Islet precursor cell (in vitro differentiated cells): Measurements from ENCODE around the gene VPS13D.
"Not testable (repeated sequence)": the region's sequence is repeated elsewhere in the genome, so short reads cannot be mapped to it uniquely, and the experiment has no call there.

Source experiments
- DNase-seq: peaks from one replicate; pipeline ENCODE4 v3.0.0-alpha.2; 2018

VPS13D gene

DNA sequence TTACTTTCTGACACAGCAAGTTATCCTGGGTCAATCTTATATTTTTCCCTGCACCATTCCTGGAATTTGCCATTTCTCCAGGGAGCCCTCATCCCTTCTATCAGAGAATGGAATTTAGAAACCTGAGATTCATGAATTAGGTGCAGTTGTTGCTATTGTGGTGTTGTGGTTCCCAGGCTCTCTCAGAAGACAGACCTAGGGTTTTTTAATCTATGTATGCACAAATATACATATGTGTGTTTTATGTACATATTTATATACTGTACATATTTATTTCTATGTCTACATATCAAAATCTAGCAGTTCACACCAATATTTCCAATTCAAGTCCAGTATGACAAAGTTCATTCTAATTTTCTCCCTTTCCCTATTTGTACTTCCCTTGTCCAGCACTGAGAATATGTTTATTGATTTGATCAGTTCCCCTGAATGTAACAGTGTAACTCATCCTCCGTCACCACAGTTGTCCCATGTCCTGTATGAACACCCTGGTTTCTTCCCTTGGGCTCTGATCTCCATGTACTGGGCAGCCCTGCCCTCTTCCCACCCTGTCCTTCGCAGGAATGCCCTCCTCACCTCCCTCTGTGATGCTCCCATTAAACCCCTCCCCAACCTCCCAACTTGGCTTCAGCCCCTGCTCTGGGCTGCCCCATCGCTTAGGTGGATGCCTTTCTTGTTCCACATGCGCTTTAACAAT is 145.5 kb downstream of the VPS13D start:
- DNase-seq, result no peak

DNA sequence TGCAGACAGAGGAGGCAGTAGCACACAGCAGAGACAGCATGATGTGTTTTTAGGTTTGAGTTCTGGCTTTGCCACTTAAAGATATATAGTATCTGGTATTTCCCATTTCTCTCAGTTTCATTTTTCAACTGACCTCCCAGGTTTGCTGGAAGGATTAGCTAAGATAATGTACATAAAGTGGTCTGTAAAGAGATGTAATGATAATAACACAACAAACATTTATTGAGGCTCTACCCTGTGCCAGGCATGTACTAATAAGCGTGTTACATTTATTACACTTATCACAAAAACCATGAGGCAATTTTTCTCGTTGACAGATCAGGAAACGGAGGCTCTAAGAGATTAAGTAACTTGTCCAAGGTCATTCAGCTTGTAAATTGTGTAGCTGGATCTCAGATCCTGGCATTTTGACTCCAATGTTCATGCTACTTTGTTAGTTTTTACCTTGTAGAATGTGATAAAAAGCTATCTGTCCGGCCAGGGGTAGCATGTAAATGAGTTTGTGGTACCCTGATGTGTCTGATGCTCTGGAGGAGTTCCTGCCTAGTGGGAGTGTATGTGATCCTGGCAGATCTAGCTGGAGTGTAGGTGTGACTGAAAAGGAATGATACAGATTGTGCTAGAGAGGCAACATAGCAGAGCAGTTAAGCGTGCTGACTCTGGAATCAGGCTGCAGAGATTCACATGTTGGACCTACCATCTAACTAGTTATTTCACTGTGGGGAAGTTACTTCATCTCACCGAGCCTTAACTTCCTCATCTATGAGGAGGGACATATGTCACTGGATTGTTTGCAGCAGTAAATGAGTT is 146.6 kb downstream of the VPS13D start:
- DNase-seq, result no peak

DNA sequence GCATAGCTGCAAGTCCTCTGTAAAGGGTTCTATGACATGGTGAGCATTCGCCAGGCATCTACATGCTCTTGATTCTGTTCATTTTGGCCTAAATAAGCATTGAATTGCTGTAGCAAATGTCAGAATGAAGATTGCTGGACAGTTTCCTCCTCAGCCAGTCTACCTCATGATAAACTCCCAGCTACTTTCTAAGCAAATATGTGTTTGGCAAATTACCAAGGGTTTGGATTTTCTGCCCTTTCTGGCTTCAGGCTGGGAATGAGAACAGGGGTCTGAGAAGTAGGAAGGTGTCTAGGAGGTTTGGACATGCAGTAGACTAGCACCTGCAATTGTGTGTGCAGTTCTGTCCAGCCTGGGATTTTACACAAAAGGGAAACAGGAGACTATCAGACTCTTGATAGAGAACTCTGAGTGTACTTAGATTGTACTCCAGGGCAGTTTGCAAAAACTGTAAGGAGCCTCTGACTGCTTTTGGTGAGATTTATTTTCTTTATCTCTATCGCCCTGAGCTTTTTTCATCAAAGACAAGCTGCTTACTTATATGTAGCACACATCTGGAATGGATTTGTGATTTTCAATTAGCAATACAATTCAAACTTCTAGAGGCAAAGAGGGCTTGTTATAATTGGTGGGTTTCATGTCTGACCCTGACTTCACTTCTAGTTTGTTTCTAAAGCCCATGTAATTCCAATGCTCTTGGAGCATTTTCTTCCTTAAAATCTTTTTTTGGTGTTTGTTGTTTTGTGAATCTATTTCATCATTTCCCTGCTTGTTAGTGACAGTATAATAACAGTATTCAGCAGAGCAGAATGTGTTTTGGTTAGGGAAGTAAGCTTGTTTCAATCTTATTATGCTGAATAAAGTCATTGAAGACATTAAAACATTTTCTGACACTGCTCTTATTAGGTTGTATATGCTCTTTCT is 150.8 kb downstream of the VPS13D start:
- DNase-seq, result no peak

DNA sequence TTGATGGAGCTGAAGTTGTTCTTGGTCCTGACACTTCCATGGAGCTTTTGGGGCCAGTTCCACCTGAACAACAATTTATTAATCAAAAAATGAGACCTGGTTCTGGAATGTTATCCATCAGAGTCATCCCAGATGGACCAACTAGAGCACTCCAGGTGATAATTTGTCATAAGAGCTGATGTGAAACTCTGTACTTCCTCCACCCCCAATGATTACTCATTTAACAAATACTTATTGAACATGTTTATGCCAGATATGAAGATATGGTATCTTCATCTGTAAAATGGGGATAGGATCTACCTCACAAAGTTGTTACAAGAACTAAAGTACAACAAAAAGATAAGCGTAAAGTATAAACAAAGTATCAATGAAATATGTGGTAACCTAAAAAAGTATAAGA is 153.2 kb downstream of the VPS13D start:
- no peak for DNase-seq

GRCh38 chr1:12383786-12384185 is 154.0 kb downstream of the VPS13D start:
- DNase-seq, result no peak

DNA sequence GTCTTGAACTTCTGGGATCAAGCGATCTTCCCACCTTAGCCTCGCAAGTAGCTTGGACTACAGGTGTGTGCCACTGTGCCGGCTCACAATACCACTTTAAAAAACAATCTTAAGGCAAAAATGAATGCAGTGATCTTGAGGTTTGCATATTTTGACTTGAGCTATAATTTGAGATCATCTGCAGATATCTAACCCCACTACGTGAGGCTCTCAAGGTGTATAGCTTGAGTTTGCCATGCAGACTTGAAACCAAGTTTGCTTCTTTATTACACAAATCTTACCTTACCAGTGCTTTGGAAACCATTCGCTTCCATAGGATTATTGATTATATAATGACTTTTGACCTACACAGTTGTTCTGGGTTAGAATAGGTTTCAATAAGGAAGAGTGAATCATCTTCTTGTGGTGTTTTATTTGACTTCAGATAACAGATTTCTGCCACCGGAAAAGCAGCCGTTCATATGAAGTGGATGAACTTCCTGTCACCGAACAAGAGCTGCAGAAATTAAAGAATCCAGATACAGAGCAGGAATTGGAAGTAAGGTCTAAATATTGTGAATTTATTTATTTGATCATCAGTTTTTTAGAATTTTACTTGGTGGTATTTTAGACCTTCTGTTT is 155.1 kb downstream of the VPS13D start:
- DNase-seq, result no peak

DNA sequence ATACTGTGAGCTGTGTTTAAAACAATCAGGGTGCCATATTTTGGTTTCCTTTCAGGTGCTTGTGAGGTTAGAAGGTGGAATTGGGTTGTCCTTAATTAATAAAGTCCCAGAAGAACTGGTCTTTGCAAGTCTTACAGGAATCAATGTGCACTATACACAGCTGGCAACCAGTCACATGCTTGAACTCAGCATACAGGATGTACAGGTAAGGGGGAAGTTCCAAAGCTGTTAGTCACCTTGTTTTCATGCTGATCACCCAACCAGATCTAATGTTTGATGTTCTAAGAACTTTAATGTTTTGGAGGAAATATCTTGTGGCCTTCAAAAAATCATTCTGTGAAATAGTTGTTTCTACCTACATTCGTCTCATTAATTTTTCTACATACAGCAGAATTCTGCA is 156.3 kb downstream of the VPS13D start:
- no peak for DNase-seq

GRCh38 chr1:12387641-12388040 is 157.8 kb downstream of the VPS13D start:
- DNase-seq, result no peak

GRCh38 chr1:12390296-12390695 is 160.5 kb downstream of the VPS13D start:
- DNase-seq, result not testable (repeated sequence)

DNA sequence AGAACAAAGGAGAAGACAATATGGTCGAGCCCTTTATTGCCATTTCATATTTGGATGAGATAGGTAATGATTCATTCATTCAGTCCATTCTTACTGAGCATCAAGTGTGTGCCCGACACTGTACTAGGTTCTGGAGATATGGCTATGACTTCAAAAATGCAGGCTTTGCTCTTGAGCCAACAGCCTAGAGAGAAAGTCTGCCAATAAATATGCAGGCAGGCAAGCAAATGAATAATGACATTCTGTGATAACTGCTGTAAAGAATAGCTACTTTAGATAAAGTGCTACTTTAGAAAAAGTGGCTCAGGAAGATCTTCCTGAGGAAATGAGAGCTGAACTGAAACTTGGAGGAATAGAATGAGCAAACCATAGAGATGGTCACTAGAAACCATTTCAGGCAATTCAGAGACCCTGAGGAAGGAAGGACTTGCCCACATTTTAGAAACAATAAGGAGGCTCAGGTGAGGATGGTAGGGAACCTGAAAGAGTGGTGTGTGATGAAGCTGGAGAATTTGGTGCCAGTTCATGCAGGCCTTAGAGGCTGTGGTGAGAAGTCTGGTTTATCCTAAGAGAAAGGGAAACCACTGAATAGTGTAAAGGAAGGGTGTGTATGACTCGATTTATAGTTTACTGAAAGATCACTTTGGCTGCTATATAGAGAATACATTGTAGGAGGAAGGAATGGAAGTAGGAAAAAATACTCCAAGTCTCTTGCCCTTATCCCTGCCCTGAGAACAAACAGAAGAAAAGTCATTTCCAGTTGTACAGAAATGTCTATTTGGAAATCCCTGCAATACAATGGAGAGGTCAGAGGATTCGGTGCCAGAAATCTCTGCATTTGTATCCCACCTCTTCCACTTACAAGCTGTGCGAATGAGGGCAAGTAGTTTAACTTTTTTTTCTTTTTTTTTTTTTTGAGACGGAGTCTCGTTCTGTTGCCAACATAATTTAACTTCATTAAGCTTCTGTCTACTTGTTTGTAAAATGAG is 167.9 kb downstream of the VPS13D start:
- DNase-seq, result no peak

- DNase-seq, result no peak
Observed at GRCh38 chr1:12398479-12398878, 168.6 kb downstream of the VPS13D start.

DNA sequence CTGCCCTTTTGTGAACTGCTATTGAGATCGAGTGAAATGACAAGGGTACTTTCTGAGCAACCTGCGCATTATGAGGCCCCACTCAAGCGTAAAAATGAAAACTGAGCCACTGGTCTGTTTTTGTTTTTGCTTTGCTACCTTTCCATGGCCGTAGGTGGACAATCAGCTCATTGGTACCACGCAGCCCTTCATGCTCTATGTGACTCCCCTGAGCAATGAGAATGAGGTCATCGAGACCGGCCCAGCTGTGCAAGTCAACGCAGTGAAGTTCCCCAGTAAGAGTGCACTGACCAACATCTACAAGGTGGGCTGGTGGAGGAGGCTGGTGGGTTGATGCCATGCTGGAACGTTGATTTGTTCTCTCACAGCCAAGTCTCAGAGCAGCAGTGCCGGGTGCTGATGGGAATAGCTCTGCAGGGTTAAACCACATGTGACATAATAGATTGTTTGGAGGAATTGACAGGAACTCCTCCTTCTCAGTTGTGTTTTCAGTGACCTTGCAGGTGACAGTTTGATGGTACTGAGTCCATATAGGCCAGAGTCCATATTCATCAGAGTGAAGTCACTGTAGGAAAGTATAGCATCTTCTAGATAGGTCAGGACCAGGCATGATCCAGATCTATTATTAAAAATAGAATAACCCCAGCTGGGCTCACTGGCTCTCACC is 170.3 kb downstream of the VPS13D start:
- no peak for DNase-seq

DNA sequence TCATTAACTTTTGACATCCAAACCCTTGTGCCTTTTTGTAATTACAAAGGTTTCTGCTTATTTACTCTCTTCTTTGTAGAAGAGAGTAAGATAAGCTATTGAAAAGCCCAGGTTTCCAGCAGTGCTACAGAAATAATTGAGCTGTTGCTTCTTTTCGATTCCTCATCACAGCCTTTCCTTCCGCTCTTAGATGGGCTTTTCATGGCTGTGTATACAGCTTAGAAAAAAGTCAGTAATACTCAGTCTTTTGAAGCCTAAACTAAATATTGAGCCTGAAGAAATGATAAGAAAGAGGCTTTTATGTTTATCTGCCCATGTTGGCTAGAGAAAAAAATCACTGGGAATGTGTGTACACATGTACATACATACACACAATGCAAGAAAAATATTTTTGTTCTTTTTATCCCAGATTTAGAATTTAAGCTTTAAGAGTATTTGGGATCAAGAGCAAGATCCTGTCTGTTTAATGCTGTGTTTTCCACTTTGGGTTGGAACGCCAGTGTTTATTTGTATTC is 172.4 kb downstream of the VPS13D start:
- no peak for DNase-seq

DNA sequence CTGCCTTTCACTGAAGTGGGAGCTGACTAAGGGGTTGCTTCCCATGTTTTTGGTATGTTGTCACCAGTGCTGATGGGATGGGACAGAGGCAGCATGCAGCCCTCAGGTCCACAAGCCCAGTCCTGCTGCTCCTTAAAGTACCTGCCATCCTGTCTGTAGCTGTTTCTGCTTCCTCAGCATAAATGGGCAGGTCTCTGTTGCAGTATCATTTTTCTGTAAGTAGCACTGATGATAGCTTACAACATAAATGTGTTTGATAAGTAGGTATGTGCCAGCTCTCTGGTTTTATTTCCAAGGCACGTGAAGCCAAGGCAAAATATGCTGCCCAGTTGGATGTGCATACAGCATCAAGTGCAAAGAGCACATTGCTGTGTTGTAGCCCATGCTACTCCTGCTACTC is 173.0 kb downstream of the VPS13D start:
- no peak for DNase-seq

DNA sequence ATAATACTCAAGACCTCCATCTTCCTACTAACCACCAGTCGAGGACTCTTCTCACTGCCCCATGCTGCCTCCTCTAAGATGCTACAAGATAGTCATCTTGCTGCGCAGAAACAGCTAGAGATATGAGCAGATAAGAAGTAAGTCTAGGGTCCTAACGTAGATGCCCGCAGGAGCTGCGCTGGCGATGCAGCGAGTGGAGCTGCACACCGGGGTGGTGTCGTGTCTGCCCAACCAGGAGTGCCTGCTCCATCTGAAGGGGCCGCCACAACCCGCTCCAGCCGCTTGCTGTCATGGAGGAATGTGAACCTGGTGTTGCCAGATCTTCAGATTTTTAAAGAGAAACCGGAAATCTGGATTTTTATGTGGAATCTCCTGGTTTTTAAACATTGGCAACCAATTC is 175.1 kb downstream of the VPS13D start:
- no peak for DNase-seq

DNA sequence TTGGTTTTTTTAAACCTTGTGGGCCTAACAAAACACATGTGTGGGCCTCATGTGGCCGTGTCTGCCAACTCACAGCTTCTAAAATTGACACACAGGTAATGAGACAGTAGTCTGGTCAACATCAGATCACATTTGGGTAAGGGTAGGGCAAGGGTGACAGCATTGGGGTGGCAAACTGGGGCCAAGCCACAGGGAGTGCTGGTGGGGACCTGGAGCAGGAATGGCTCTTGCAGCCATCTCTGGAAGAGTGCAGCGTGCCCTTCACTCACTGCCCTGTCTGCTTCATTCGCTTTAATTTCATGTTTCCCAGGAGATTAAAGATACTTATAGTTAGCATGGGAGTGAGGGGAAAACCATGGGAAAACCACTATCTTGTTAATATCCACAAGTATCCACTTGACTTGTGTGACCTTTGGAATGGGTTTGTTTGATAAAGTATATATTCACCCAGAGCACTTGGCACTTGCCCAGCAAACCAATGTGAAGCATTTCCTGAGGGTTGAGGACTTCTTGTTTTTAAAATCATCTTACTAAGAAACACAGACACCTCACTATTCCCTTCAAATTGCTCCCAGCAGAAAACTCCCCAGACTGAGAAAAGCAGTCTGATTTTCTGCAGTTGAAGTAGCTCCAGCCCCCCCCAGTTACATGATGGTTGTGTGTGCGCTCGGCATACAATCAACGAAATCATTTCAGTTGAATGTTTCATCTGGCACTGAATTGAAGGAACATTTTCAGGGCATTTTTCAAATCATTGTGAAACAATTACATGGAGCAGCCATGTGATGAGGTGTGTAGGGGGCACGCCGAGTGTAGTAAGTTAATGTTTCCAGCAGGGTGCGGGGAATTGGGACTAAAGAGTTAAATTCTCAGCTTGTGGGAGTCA is 175.7 kb downstream of the VPS13D start:
- no peak for DNase-seq

GRCh38 chr1:12406211-12407021 is 176.6 kb downstream of the VPS13D start:
- peak; percentile 70 for DNase-seq

DNA sequence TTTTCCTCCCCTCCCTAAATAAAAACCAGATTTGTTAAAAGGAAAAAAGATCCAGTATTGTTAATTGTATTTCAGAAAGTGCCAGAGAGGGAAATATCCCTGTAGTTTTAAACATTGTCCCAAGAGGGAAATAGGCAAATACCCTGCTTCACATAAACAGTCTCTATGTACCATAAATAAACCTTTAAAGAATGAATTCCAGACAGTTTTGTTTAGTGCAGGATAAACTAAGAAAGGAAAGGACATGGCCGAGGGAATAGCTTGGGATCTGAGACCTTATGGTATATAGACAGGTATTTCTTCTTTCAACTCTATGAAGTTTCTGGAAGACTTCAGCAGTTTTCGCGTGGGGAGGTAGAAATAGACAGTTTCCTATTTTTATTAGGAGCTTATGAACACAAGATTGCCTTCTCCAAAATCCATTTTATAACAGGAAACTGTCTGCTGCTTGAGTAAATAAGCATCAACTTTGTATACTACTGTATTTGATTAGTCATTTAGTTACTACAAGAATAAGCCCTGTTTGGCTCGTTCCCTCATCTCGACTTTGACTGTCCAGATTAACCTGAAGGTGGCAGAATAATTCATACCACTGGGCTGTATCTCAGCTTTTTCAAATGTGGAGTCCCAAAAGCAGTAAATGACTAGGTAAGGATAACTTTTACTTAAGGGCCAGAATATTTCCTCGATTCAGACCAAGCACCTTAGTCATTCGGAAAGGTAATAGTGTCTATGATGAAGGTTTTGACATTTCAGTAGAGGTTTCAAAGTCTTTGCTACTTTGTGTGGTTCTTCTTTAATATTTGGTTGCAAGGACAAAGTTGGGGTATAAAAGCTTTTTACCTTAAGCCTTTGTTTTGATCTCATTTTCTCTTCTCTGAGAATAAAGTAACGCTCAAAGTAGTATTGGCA is 177.5 kb downstream of the VPS13D start:
- DNase-seq, result no peak
